Tibial nerve (tissue), 4 donors: ENCODE data around the gene PVALB. TPM values are rescaled to one million over a fixed set of nuclear protein-coding genes. Genes with fewer than 3 reads are reported as not detected.

Source experiments
- DNase-seq, 2 donors: peaks; one replicate each; pipeline ENCODE4 v3.0.0-alpha.2; 2019; ENCODE audit warnings: low spot score in 2 of 2
- H3K27ac ChIP-seq, 4 donors: fragments of 200-600 bp; sonication (generic) in 3 of 4; one replicate each; pipeline ENCODE4 v1.5.1; 2017 to 2019; ENCODE audit warnings: mild to moderate bottlenecking in 1 of 4
- H3K27me3 ChIP-seq, 2 donors: fragments of 200-600 bp; sonication (generic) in 1 of 2; one replicate each; pipeline versions ENCODE4 v1.5.1 to v1.6.0; 2017 to 2019
- H3K36me3 ChIP-seq, 3 donors: fragments of 200-600 bp; sonication (generic); one replicate each; pipeline ENCODE4 v1.5.1; 2018 to 2019
- H3K4me1 ChIP-seq, 4 donors: fragments of 200-600 bp; sonication (generic) in 3 of 4; one replicate each; pipeline ENCODE4 v1.5.1; 2017 to 2019
- H3K4me3 ChIP-seq, 4 donors: fragments of 200-600 bp; sonication (generic) in 3 of 4; one replicate each; pipeline ENCODE4 v1.5.1; 2017 to 2019; ENCODE audit warnings: mild to moderate bottlenecking in 1 of 4, moderate library complexity in 1 of 4
- H3K9me3 ChIP-seq, 4 donors: fragments of 200-600 bp; sonication (generic) in 3 of 4; one replicate each; pipeline ENCODE4 v1.5.1; 2017 to 2019
- CTCF ChIP-seq, 5 experiments: fragments of 200-600 bp in 3 of 5; fragments of 450-650 bp in 2 of 5; sonication (generic) in 3 of 5; IDR thresholded peaks; one replicate each; pipeline ENCODE4 v1.5.1; 2016 to 2019; ENCODE audit warnings: antibody characterized with exemption in 5 of 5, mild to moderate bottlenecking in 3 of 5, moderate library complexity in 2 of 5
- EP300 ChIP-seq, 2 donors: sonication (generic); formaldehyde crosslinking; IDR thresholded peaks; one replicate each; pipeline ENCODE4 v1.6.1; 2017; ENCODE audit warnings: antibody characterized with exemption in 2 of 2, mild to moderate bottlenecking in 1 of 2
- POLR2A ChIP-seq, 2 donors: fragments of 450-650 bp; IDR thresholded peaks; one replicate each; pipeline ENCODE4 v1.6.1; 2017; ENCODE audit warnings: antibody characterized with exemption in 2 of 2, mild to moderate bottlenecking in 2 of 2, moderate library complexity in 2 of 2
- WGBS, 2 donors: methylation state at CpG; one replicate each; pipeline ENCODE4 v1.1.5; 2018; 5-methylcytosine and 5-hydroxymethylcytosine counted together
- total RNA-seq, 4 donors: library from RNA; depleted of rRNA; stranded (reverse); fragments of >200 nt; gene quantifications; one replicate each; pipeline ENCODE4 v1.1.0, GENCODE V29; 2016

The PVALB gene
- total RNA-seq, 4 donors from 2014 or later, result not detected

- Histone ChIP-seq H3K4me1 (peaks cover 0 to 22% (median 2%) of the 10 kb centered on the region in 4 donors), H3K27me3 (no peaks in the 10 kb centered on the region), H3K36me3 (peaks cover 0 to 21% (median 0%) of the 10 kb centered on the region in 3 donors), H3K4me3 (peak overlapping the region; percentile 72 to 91 (median 82)), H3K9me3 (no peaks in the 10 kb centered on the region), H3K27ac (peak overlapping the region; percentile 78 to 95 (median 90))
- no peak for TF ChIP-seq EP300 (IDR thresholded peaks at IDR 0.05)
- TF ChIP-seq POLR2A (IDR thresholded peaks at IDR 0.05), result no peak
- TF ChIP-seq CTCF (IDR thresholded peaks at IDR 0.05), result no peak
- DNase-seq, result no peak
- WGBS, 2 donors, result 0 to 1% methylated on average over 13 to 14 of the region's 23 CpGs
These were observed 41.3 kb downstream of the PVALB start for GRCh38 chr22:36775586-36775963.

GRCh38 chr22:36773935-36774334 is 42.9 kb downstream of the PVALB start:
- H3K4me3 ChIP-seq, result no peak overlapping the region
- DNase-seq, result no peak
- TF ChIP-seq POLR2A (IDR thresholded peaks at IDR 0.05) (no peak), EP300 (IDR thresholded peaks at IDR 0.05) (no peak), CTCF (IDR thresholded peaks at IDR 0.05) (peak in 2 of 5 experiments; percentile 12 to 15)
- H3K4me1 ChIP-seq, result peaks cover 0 to 22% (median 2%) of the 10 kb centered on the region in 4 donors
- H3K27me3 ChIP-seq, result no peaks in the 10 kb centered on the region
- H3K9me3 ChIP-seq, result no peaks in the 10 kb centered on the region
- H3K27ac ChIP-seq, result no peak overlapping the region
- WGBS, 2 donors, result 72 to 79% methylated on average over 3 of the region's 3 CpGs
- H3K36me3 ChIP-seq, result peaks cover 0 to 21% (median 0%) of the 10 kb centered on the region in 3 donors

GRCh38 chr22:36772451-36772850 is 44.4 kb downstream of the PVALB start:
- Histone ChIP-seq H3K36me3 (peaks cover 0 to 27% (median 0%) of the 10 kb centered on the region in 3 donors), H3K9me3 (no peaks in the 10 kb centered on the region), H3K4me3 (no peak overlapping the region), H3K27me3 (no peaks in the 10 kb centered on the region), H3K4me1 (peaks cover 0 to 22% (median 2%) of the 10 kb centered on the region in 4 donors), H3K27ac (no peak overlapping the region)
- TF ChIP-seq CTCF (IDR thresholded peaks at IDR 0.05) (no peak), EP300 (IDR thresholded peaks at IDR 0.05) (no peak), POLR2A (IDR thresholded peaks at IDR 0.05) (no peak)
- no peak for DNase-seq
- WGBS, 2 donors, result 88 to 89% methylated on average over 8 of the region's 8 CpGs

- TF ChIP-seq POLR2A (IDR thresholded peaks at IDR 0.05) (no peak), CTCF (IDR thresholded peaks at IDR 0.05) (no peak)
- H3K36me3 ChIP-seq, result peaks cover 0 to 36% (median 0%) of the 10 kb centered on the region in 3 donors
- no peak overlapping the region for H3K4me3 ChIP-seq
- no peak overlapping the region for H3K27ac ChIP-seq
- no peaks in the 10 kb centered on the region for H3K9me3 ChIP-seq
- peaks cover 0 to 17% (median 2%) of the 10 kb centered on the region in 4 donors for H3K4me1 ChIP-seq
- DNase-seq, result no peak
- 93% methylated on average over 13 of the region's 13 CpGs for WGBS, 2 donors
- no peaks in the 10 kb centered on the region for H3K27me3 ChIP-seq
These were observed 45.3 kb downstream of the PVALB start for GRCh38 chr22:36771356-36772063.

GRCh38 chr22:36770513-36771231 is 46.2 kb downstream of the PVALB start:
- H3K4me1 ChIP-seq, result peaks cover 0 to 16% (median 2%) of the 10 kb centered on the region in 4 donors
- no peaks in the 10 kb centered on the region for H3K27me3 ChIP-seq
- H3K4me3 ChIP-seq, result no peak overlapping the region
- DNase-seq, result no peak
- TF ChIP-seq CTCF (IDR thresholded peaks at IDR 0.05), result no peak
- no peak for TF ChIP-seq POLR2A (IDR thresholded peaks at IDR 0.05)
- no peak for TF ChIP-seq EP300 (IDR thresholded peaks at IDR 0.05)
- 44 to 50% methylated on average over 11 of the region's 11 CpGs for WGBS, 2 donors
- H3K27ac ChIP-seq, result no peak overlapping the region
- H3K36me3 ChIP-seq, result peaks cover 0 to 44% (median 0%) of the 10 kb centered on the region in 3 donors
- H3K9me3 ChIP-seq, result no peaks in the 10 kb centered on the region
